ENCODE measurements around the gene CYB5R3.
"Not testable (repeated sequence)": the region's sequence is repeated elsewhere in the genome, so short reads cannot be mapped to it uniquely, and the experiment has no call there.

The CYB5R3 gene

DNA sequence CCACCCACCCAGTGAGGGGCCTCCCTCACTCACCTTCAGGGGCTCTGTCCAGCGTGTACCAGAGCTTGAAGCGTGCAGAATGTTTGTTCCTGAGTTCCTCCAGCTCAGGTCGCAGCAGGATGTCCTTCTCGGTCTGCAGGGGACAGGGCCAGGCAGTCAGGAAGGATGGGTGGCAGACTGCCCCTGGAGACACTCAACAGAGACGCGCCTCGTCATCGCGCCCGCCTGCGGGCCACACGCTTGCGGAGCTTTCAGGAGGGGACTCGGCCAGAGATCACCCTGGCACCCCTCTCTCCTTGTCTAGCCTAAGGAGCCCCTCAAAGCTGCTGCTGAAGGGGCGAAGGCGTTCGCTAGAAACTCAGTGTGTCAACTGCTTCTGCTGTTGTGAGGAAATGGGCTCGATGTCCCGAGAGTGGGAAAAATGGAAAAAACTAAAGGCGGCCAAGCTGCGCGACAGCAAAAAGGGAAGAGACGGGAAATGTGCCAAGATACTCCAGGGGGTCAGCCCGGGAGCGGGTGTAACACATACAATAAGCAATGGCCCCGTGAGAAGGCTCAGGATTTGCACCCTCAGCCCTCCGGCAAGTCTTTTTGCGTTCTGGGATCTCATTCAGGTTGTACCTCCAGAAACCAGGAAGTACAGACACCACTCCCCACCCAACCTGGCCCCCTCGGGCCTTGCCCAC is 25.3 kb downstream of the CYB5R3 start:
- DNase-seq (ENCODE audit: low read depth): no peak

DNA sequence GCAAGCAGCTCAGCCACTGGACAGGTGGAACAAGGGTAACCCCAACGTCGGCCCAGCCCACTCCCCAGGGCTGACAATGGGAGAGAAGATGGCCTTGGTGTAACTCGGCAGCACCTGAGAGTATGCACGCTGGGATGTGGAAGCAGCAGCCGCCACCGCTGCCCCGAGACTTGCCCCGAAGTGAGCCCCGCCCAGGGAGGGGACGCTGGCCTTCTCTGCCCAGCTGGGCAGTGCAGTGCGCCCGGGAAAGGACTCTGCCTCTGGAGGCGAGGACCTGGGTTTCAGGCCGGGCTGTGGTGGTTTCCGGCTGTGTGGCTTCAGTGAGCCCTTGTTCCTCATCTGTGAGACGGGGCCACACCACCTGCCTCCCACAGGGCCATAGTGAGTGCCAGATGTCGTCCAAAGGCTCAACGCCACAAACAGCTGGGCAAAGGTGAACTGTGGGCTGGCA is 25.9 kb downstream of the CYB5R3 start:
- no peak for DNase-seq (ENCODE audit: low read depth)

DNA sequence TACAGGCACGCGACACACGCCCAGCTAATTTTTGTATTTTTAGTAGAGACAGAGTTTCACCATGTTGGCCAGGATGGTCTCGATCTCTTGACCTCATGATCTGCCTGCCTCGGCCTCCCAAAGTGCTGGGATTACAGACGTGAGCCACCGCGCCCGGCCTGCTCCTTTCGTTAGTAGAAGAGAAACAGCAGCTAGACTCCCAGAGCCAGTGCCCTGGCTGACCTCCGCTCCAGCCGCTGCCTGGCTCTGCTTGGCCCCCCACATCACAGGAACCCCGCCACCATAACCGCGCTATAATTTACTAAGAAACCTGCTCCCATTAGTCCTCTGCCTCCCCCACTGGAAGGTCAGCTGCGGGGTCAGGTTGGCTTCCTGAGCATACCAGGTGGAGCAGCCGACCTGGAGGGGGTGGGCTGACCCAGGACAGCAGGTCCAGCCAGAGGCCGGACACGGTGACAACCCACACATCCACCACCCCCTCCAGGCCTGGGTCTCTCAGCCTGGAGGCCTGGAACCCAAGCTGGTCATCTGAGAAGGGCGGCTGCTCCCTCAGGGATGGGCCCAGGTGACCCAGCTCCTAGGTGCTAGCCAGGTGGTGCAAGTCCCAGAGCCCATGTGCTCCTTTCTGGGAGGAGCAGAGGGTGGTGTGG is 27.0 kb downstream of the CYB5R3 start:
- DNase-seq (ENCODE audit: low read depth): no peak

DNA sequence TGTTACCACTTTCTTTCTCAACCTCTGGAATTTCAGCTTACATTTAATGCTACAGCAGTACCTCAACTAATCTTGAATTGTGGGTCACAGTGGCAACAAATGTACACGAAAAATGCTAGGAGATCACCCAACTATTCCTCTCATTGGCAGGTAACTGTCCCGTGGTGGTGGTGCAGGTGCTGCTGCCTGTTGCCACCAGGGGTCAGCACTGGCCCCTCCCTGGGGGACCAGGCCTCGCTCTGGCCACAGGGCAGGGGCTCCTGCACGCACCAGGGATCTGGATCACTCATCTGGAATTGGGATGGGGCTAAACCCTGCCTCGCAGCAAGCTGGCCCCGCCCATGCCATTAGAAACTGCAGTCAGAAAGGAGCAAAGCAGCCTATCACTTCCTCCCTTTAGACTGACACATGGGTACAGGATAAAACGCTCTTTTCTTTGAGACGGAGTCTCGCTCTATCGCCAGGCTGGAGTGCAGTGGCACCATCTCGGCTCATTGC is 27.6 kb downstream of the CYB5R3 start:
- no peak for DNase-seq (ENCODE audit: low read depth)

DNA sequence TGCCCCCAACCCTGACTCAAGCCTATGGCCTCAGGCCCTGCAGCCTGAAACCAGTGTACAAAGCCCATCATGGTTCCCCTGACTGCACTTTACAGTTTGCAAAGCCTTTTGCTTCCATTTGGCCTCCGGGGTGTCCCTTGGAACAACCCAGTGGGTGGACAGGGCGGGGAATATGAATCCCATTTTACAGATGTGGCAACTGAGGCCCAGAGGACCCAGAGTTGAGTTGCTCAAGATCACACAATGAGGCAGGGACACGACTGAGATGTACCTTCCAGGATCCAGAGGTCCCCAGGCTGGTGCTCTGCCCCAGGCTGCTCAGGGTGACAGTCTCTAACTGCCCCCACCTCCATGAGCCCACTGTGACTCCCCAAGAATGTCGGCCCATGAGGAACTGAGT is 29.1 kb downstream of the CYB5R3 start:
- no peak for DNase-seq (ENCODE audit: low read depth)

DNA sequence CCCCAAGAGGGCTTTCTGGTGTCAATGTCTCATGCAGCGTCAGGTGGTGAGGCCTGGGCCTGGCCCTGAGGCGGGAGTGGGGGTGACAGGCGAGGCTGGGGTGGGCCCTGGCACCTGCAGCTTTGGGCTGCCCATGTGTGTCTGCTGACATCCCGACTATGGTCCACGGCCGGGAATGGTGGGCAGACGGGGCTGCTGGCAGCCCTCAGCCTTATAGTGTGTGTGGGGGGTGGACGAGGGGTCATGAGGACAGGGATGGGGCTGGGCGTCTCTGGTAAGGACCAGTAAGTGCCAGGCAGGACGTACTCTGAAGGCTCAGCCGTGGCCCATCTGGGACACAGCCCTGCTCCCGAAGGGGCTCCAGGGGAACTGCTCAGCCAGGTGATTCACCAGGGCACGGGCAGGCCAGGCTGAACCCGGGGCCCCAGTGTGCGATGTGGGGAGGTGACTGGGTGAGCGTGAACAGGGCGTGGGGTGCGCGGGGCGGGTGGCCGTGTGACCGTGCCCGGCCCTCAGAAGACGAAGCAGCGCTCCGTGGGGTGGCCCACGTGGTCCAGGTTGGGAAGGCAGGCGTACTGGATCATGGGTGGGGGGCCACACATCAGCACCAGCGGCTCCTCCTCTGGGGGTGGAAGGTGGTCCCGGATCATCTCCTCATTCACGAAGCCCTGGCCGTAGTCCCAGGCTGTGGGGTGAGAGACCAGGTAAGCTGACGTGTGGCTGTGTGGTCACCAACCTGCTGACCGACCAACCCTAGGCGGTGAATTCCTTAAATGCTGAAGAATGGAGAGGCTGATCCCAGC is 29.7 kb downstream of the CYB5R3 start:
- no peak for DNase-seq (ENCODE audit: low read depth)

DNA sequence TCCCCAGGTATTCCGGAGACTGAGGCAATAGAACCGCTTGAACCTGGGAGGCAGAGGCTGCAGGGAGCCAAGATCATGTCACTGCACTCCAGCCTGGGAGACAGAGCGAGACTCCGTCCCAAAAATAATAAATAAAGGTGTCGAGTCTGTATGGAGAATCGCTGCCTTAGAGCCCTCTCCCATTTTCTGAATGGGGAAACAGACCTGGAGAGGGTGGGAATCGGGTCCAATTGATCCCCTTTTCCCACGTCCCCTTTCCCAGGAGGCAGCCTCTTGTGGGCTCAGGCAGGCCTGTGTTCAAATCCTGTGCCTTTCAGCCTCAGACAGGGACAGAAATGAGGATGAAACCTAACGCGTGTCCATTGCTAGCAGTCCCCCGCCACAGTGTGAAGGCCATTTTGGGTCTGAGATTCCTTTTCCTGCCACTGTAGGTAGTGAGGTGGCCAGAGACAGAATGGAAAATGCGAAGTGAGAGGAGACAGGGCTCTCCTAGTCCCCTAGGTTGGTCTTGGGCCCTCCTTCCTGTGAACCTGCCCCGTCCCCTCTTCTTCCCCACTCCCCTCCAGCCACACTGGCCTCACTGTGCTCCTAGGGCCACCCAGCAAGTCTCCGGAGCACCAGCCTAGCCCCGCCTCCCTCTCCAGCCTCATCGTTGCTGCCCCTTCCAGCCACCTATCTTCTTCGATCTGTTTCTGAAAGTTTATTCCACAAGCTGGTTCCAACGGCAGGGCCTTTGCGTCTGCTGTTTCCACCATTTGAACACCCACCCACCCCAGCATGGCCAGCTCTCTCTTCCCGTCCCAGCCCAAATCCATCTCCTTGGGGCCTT is 31.8 kb downstream of the CYB5R3 start:
- DNase-seq (ENCODE audit: low read depth): no peak

DNA sequence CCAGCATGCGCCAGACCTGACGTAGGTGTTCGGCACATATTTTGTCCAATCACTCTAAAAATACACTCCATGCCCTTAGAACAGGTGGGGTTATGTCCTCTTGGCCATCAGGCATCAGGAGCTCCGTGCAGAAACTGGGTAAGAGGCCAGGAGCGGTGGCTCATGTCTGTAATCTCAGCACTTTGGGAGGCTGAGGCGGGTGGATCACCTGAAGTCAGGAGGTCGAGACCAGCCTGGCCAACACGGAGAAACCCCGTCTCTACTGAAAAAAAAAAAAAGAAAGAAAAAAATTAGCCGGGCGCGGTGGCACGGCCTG is 33.4 kb downstream of the CYB5R3 start:
- not testable (repeated sequence) for DNase-seq (ENCODE audit: low read depth)

DNA sequence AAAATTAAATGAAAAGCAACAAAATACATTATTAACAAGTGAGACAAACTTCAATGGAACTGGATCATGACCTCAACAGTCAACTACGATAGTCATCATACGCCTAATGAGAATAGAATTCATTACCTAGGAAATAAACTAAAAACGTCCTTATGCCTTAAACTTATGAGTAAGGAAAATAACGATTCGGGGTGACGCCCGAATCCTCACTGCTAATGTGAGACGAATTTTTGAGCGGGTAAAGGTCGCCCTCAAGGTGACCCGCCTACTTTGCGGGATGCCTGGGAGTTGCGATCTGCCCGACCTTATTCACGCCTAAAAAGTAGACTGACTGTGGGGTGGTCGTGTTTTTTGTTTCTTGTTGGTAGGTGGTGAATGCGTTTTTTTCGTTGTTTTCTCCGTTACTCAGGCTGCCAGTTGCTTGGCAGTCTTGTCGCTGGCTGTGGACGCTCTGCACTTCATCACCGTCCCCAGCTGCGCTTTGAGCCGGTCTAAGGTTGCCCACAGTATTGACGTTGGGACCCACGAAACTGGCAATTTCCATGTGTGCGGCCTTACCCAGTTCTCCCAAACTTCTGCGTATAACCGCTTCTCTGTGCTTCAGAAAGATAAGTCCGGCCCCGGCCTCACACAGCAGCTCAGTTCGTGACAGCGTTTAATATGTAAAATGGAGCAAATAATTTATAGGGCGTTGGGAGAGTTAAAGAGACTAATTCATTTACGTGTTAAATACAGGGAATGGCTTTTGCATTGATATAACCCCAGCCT is 33.9 kb downstream of the CYB5R3 start:
- DNase-seq (ENCODE audit: low read depth): peak; percentile 98

DNA sequence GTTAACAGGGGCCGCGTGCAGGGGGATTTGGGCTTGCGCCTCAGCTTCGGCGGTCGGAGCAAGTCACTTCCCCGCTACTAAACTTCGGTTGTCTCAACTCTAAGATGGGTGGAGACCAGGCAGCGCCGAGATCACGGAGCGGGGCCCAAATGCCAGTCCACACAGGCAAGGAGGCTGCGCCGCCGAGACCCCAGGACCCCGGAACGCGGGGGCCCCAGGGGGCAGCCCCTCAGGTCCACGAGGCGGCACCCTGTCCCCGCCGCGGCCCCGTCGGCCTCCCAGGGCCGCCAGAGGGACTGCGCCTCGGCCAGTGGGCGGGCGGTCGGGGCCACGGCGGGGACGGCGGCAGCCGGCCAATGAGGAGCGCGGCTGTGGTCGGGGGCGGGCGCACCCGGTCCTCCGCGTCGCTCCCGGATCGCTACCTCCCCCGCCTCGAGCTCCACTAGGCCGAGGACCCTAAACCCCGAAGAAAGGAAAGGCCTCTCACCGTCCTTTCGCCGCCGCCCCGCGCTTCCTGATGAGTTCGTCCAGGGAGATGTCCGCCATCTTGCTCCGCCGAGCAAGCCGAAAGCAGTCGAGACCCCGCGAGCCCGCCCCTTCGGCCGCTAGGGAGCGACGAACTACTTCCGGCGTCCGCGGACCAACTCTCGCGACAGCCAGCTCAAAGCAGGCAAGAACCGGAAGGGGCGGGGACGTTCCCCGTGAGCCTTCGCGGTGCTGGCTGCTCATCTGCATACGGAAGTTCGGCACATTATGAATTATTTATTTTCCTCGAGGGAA is 34.7 kb downstream of the CYB5R3 start, which contains the start of gene POLDIP3:
POLDIP3 (minus strand) TSS at position 572 of the 780 bp plus-strand sequence; CDS start at position 546, 26 bp downstream.
- DNase-seq (ENCODE audit: low read depth): peak; percentile 90

DNA sequence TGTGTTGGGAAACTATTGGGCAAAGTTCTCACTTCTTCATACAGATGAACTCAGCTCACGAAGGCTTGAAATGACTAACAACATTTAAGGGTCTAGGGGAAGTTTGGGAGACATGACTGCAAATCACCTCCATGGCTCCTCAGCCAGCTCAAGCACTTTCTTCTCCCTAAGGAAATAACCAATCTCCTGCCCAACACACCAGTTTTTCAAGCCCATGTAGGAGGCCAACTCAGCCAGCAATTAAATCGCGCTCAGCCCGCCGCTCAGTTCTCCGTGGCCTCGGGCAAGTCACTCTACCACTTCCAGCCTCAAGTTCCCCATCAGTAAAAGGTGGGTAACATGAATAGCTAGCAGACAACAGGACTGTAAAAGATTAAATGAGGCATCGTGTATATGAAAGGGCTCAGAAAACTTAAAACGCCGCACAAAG is 35.3 kb downstream of the CYB5R3 start:
- no peak for DNase-seq (ENCODE audit: low read depth)

DNA sequence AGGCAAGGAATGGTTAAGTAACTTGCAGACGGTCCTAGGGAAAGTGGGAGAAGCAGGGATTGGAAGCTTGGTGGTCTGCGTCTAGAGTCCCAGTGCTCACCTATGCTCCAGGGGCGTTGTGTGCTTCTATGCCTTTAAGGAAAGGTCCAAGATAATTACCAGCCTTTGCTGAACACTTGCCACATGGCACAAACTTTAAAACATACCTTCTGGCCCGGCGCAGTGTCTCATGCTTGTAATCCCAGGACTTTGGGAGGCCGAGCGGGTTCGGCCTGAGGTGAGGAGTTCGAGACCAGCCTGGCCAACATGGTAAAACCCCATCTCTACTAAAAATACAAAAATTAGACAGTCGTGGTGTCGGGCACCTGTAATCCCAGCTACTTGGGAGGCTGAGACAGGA is 36.9 kb downstream of the CYB5R3 start:
- no peak for DNase-seq (ENCODE audit: low read depth)

DNA sequence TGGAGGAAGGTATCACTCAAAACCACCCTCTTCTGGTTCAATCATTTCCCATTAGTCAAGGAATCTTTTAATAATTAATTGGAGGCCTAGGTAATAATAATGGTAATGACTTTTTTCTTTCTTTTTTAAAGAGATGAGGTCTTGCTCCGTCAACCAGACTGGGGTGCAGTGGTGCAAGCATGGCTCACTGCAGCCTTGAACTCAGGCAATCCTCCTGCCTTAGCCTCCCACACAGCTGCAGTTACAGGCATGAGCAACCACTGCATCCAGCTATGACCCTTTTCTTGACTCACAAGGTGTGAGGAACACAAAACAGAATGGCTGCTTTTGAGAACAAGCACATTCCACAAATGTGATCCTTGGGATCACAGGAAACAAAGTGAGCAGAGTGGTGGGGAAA is 38.1 kb downstream of the CYB5R3 start:
- no peak for DNase-seq (ENCODE audit: low read depth)

DNA sequence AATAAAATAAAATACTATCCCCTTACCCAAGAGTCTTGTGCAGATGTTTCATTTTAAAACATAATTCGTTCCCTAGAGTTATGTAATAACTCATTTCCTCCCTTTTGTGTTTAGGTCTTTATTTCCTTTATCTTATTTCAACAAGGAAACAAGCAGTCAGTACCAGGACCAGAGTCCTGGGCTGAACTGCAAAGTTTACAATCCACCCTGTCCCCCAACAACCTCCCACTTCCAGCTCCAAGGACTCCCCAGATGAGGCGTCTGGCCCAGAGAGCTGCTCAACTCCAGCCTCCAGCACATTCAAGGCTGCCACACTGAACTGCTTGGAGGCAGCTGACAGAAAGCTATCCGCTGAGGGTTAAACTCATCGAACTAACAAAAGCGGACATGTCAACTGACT is 39.0 kb downstream of the CYB5R3 start:
- DNase-seq (ENCODE audit: low read depth): no peak

DNA sequence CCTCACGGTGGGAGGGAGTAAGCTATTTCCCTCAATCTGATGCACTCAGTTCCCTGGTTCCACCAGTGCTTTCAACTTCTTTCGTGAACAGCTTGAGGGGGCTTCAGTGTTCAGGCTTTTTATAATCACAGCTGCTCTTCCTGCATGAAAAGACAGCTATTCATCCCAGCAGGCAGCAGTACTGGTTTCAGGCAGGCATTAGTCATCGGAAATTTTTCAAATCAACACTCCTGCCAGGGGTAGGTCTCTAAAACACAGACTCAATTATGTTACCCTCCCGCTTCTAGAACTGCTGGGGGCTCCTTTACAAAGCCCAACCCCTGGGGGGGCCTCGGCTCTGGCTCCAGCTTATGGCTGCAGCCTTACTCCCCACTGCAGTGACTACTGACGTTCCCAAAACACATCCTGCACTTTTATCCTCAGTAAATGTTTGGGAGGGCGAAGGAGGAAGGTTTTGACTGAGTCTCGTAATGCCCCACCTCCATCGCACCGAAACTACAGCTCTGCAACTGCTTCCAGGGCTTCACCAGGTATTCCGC is 40.3 kb downstream of the CYB5R3 start:
- DNase-seq (ENCODE audit: low read depth): no peak

DNA sequence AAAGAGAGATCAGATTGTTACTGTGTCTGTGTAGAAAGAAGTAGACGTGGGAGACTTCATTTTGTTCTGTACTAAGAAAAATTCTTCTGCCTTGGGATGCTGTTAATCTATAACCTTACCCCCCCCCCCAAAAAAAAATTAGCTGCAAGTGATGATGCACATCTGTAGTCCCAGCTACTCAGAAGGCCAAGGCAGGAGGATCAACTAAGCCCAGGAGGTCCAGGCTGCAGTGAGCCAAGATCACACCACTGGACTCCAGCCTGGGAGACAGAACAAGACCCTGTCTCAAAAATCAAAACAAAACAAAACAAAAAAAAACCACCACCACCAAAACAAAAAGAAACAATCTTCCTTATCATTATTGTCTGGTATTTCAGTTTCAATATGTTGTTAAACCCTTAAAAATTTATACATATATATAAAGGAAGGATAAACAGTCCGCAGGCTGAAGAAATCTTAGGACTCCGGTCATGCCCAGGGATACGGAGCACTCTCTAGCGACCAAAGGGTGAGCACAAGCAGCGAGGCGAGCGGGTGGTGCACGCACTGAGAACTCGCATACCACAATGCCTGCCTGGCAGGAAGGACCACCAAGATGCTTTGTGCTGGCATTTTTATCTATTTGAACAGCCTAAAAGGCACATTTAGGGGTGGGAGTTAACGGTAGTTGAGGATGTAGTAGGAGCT is 40.9 kb downstream of the CYB5R3 start:
- no peak for DNase-seq (ENCODE audit: low read depth)

DNA sequence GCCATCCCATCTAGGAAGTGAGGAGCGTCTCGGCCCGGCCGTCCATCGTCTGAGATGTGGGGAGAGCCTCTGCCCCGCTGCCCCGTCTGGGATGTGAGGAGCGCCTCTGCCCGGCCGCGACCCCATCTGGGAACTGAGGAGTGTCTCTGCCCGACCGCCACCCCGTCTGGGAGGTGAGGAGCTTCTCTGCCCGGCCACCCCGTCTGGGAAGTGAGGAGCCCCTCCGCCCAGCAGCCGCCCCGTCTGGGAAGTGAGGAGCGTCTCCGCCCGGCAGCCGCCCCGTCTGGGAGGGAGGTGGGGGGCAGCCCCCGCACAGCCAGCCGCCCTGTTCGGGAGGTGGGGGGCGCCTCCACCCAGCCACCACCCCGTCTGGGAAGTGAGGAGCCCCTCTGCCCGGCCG is 41.6 kb downstream of the CYB5R3 start:
- not testable (repeated sequence) for DNase-seq (ENCODE audit: low read depth)

DNA sequence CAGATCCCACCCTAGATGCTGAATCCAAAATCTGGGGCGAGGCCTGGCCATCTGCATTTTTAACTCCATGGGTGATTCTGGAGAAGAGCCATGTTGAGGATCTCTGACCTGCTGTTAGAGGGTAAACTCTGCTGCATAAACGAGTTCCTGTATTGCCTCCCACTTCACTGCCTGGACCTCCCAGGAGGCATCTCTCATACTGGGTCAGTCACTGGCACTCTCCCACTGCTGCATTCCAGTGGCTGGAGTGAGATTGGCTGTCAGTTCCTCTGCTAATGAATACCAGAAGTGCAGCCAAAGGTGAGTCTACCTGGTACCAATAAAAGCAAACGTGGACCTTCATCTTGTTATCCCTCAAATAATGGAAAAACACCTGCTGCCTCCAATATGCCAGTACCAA is 44.8 kb downstream of the CYB5R3 start:
- DNase-seq (ENCODE audit: low read depth): no peak

DNA sequence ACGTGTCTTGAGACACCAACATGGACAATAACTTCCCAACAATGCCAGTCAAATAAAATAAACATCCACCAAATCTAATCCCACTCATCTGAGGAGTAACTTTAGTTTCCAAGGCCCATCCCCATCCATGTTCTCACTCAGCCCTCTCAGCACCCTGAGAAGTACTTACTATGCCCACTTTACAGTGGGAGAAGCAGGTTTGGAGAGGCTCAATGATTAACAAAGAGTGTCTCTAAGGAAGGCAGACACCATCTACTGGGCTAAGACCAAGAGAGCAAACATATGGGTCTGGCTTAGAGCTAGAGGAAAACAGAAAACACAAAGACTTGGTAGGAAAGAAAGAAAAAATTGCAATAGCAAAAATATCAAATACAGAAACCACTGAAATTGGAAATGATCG is 45.8 kb downstream of the CYB5R3 start:
- DNase-seq (ENCODE audit: low read depth): no peak

DNA sequence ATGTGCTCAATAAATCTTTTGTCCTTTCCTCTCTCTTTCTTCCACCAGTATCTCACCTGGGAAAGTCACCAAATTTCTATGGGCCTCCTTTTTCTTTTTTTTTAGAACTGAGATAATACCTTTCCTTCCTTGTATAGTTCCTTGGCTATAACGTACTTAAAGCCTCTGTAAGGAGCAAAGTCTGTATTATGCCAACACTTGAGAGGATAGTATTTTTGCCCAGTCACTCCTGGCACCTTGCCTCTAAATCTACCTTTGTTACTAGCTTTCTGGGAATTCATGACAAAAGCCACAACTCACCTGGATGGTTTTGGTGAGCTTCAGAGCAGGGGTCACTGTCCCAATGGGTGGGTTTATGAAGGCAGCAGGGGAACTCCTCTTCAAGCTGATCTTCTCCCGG is 46.7 kb downstream of the CYB5R3 start:
- DNase-seq (ENCODE audit: low read depth): no peak
